ENCODE results near the gene SLC16A9. TPM values are rescaled to one million over a fixed set of nuclear protein-coding genes. Genes with fewer than 3 reads are reported as not detected.

SLC16A9 gene
- total RNA-seq, 2 experiments from 2014 or later: 1.0 to 1.4 TPM

GRCh38 chr10:59624951-59625350, 84.7 kb downstream of the SLC16A9 start:
- ChIA-PET CTCF (interaction anchor here (1.2 to 3.3 kb wide), 13 partner anchors 13 to 673 kb away, joined by 3 to 37 read pairs (median 4); no protein-coding TSS in a partner anchor), POLR2A (no interaction called here)
- Mint-ChIP-seq H3K27ac (no peak overlapping the region), H3K4me3 (no peak overlapping the region), H3K36me3 (ENCODE audit: low read depth) (no peaks in the 10 kb centered on the region), H3K9me3 (ENCODE audit: low read depth) (no peaks in the 10 kb centered on the region), H3K27me3 (peaks cover 1% of the 10 kb centered on the region), H3K4me1 (peaks cover 2% of the 10 kb centered on the region)
- no peak for ATAC-seq
- no peak for DNase-seq
- intact Hi-C loops (cut with DNase I, micrococcal nuclease): loop anchor here (5.0 to 10.0 kb wide), 5 partner anchors 280 to 1093 kb away; partner anchors contain the start of gene CCDC6 (in 1 of the 2)

- no peak for DNase-seq
- intact Hi-C loops (cut with DNase I, micrococcal nuclease): loop anchor here (5.0 to 10.0 kb wide), 3 partner anchors 281 to 1092 kb away; partner anchors contain the start of gene CCDC6 (in 1 of the 2)
- ATAC-seq: no peak
- Mint-ChIP-seq H3K36me3 (ENCODE audit: low read depth) (no peaks in the 10 kb centered on the region), H3K27ac (no peak overlapping the region), H3K4me3 (no peak overlapping the region), H3K4me1 (peaks cover 2% of the 10 kb centered on the region), H3K27me3 (peaks cover 1% of the 10 kb centered on the region), H3K9me3 (ENCODE audit: low read depth) (no peaks in the 10 kb centered on the region)
- ChIA-PET POLR2A (no interaction called here), CTCF (interaction anchor here (1.3 to 3.3 kb wide), 7 partner anchors 11 to 1094 kb away, joined by 3 to 37 read pairs (median 5); no protein-coding TSS in a partner anchor)
These were observed 85.5 kb downstream of the SLC16A9 start for GRCh38 chr10:59624136-59624535.

- no peak for ATAC-seq
- POLR2A ChIA-PET: interaction anchor here (0.7 kb wide), 1 partner anchor 153 kb away, joined by 3 read pairs; no protein-coding TSS in a partner anchor
- intact Hi-C loops (cut with DNase I, micrococcal nuclease): loop anchor here (2.0 to 10.0 kb wide), 5 partner anchors 281 to 1091 kb away; partner anchors contain the start of gene CCDC6 (in 1 of the 2)
These were observed 86.2 kb downstream of the SLC16A9 start for GRCh38 chr10:59623133-59624121.

GRCh38 chr10:59622320-59623132, 87.1 kb downstream of the SLC16A9 start:
- ChIA-PET CTCF (interaction anchor here (0.6 to 2.7 kb wide), 23 partner anchors 8 to 1092 kb away, joined by 3 to 12 read pairs (median 4); no protein-coding TSS in a partner anchor), POLR2A (interaction anchor here (0.7 kb wide), 1 partner anchor 152 kb away, joined by 3 read pairs; no protein-coding TSS in a partner anchor)
- Mint-ChIP-seq H3K9me3 (ENCODE audit: low read depth) (no peaks in the 10 kb centered on the region), H3K4me1 (peaks cover 2% of the 10 kb centered on the region), H3K27me3 (peaks cover 1% of the 10 kb centered on the region), H3K4me3 (no peak overlapping the region), H3K27ac (no peak overlapping the region), H3K36me3 (ENCODE audit: low read depth) (no peaks in the 10 kb centered on the region)
- ATAC-seq: peak; percentile 49
- DNase-seq: peak; percentile 63
- intact Hi-C loops (cut with DNase I, micrococcal nuclease): loop anchor here (1.0 to 10.0 kb wide), 8 partner anchors 282 to 1090 kb away; partner anchors contain the start of gene CCDC6 (in 1 of the 2)

More at GRCh38 chr10:59623133-59624121, 86.2 kb downstream of the SLC16A9 start:
- CTCF ChIA-PET: interaction anchor here (0.6 to 2.7 kb wide), 22 partner anchors 9 to 1093 kb away, joined by 3 to 12 read pairs (median 4); no protein-coding TSS in a partner anchor
- Mint-ChIP-seq H3K27ac (no peak overlapping the region), H3K9me3 (ENCODE audit: low read depth) (no peaks in the 10 kb centered on the region), H3K4me3 (no peak overlapping the region), H3K36me3 (ENCODE audit: low read depth) (no peaks in the 10 kb centered on the region), H3K27me3 (peaks cover 1% of the 10 kb centered on the region), H3K4me1 (peaks cover 2% of the 10 kb centered on the region)
- DNase-seq: no peak

GRCh38 chr10:59621771-59622170, 87.9 kb downstream of the SLC16A9 start:
- Mint-ChIP-seq H3K4me1 (peaks cover 2% of the 10 kb centered on the region), H3K27ac (no peak overlapping the region), H3K9me3 (ENCODE audit: low read depth) (no peaks in the 10 kb centered on the region), H3K36me3 (ENCODE audit: low read depth) (no peaks in the 10 kb centered on the region), H3K4me3 (no peak overlapping the region), H3K27me3 (peaks cover 1% of the 10 kb centered on the region)
- CTCF ChIA-PET: interaction anchor here (0.8 to 1.7 kb wide), 6 partner anchors 7 to 416 kb away, joined by 3 to 6 read pairs (median 4); no protein-coding TSS in a partner anchor
- ATAC-seq (no peak), DNase-seq (no peak)
- intact Hi-C loops (cut with DNase I, micrococcal nuclease): loop anchor here (1.0 to 10.0 kb wide), 8 partner anchors 283 to 1089 kb away; partner anchors contain the start of gene CCDC6 (in 1 of the 2)
- POLR2A ChIA-PET: no interaction called here

- H3K9me3 Mint-ChIP-seq (ENCODE audit: low read depth): no peaks in the 10 kb centered on the region
- H3K4me1 Mint-ChIP-seq: no peaks in the 10 kb centered on the region
- peaks cover 3% of the 10 kb centered on the region for H3K27me3 Mint-ChIP-seq
- DNase-seq (no peak), ATAC-seq (no peak)
- intact Hi-C loops (cut with DNase I, micrococcal nuclease): no loop called here
- H3K27ac Mint-ChIP-seq: no peak overlapping the region
- no peak overlapping the region for H3K4me3 Mint-ChIP-seq
- POLR2A ChIA-PET: no interaction called here
- CTCF ChIA-PET: no interaction called here
- no peaks in the 10 kb centered on the region for H3K36me3 Mint-ChIP-seq (ENCODE audit: low read depth)
These were observed 91.0 kb downstream of the SLC16A9 start for GRCh38 chr10:59618666-59619065.

- ChIA-PET POLR2A (no interaction called here), CTCF (interaction anchor here (0.6 kb wide), 1 partner anchor 951 kb away, joined by 3 read pairs; no protein-coding TSS in a partner anchor)
- H3K9me3 Mint-ChIP-seq (ENCODE audit: low read depth): no peaks in the 10 kb centered on the region
- intact Hi-C loops (cut with DNase I, micrococcal nuclease): no loop called here
- H3K4me3 Mint-ChIP-seq: no peak overlapping the region
- no peaks in the 10 kb centered on the region for H3K4me1 Mint-ChIP-seq
- H3K27me3 Mint-ChIP-seq: peaks cover 3% of the 10 kb centered on the region
- no peaks in the 10 kb centered on the region for H3K36me3 Mint-ChIP-seq (ENCODE audit: low read depth)
- DNase-seq (no peak), ATAC-seq (no peak)
- H3K27ac Mint-ChIP-seq: no peak overlapping the region
These were observed 91.7 kb downstream of the SLC16A9 start for GRCh38 chr10:59617996-59618395.

- Mint-ChIP-seq H3K4me3 (no peak overlapping the region), H3K27me3 (peaks cover 6% of the 10 kb centered on the region), H3K27ac (no peak overlapping the region), H3K36me3 (ENCODE audit: low read depth) (no peaks in the 10 kb centered on the region), H3K4me1 (no peaks in the 10 kb centered on the region), H3K9me3 (ENCODE audit: low read depth) (no peaks in the 10 kb centered on the region)
- ATAC-seq: no peak
- ChIA-PET POLR2A (interaction anchor here (0.6 to 0.7 kb wide), 2 partner anchors 17 to 443 kb away, joined by 3 to 4 read pairs; no protein-coding TSS in a partner anchor), CTCF (no interaction called here)
- intact Hi-C loops (cut with DNase I, micrococcal nuclease): no loop called here
- DNase-seq: no peak
These were observed 98.6 kb downstream of the SLC16A9 start for GRCh38 chr10:59611048-59611447.

- peaks cover 4% of the 10 kb centered on the region for H3K27me3 Mint-ChIP-seq
- CTCF ChIA-PET: interaction anchor here (1.5 kb wide), 1 partner anchor 14 kb away, joined by 4 read pairs; no protein-coding TSS in a partner anchor
- no peak overlapping the region for H3K4me3 Mint-ChIP-seq
- ATAC-seq (no peak), DNase-seq (no peak)
- no peak overlapping the region for H3K27ac Mint-ChIP-seq
- no peaks in the 10 kb centered on the region for H3K9me3 Mint-ChIP-seq (ENCODE audit: low read depth)
- no peaks in the 10 kb centered on the region for H3K36me3 Mint-ChIP-seq (ENCODE audit: low read depth)
- no peaks in the 10 kb centered on the region for H3K4me1 Mint-ChIP-seq
- POLR2A ChIA-PET: no interaction called here
- intact Hi-C loops (cut with DNase I, micrococcal nuclease): no loop called here
These were observed 101.7 kb downstream of the SLC16A9 start for GRCh38 chr10:59607970-59608369.

GRCh38 chr10:59606551-59606961, 103.1 kb downstream of the SLC16A9 start:
- Mint-ChIP-seq H3K9me3 (ENCODE audit: low read depth) (no peaks in the 10 kb centered on the region), H3K4me1 (no peaks in the 10 kb centered on the region), H3K27ac (no peak overlapping the region), H3K36me3 (ENCODE audit: low read depth) (no peaks in the 10 kb centered on the region), H3K4me3 (no peak overlapping the region), H3K27me3 (peaks cover 4% of the 10 kb centered on the region)
- ChIA-PET CTCF (interaction anchor here (1.1 kb wide), 1 partner anchor 20 kb away, joined by 3 read pairs; no protein-coding TSS in a partner anchor), POLR2A (no interaction called here)
- DNase-seq: no peak
- no peak for ATAC-seq
- intact Hi-C loops (cut with DNase I, micrococcal nuclease): no loop called here

Measured in activated CD4-positive, alpha-beta T cell treated with anti-CD3 and anti-CD28 coated beads for 36 hours (primary cell).